ENCODE data around the gene FCAMR.

The FCAMR gene

DNA sequence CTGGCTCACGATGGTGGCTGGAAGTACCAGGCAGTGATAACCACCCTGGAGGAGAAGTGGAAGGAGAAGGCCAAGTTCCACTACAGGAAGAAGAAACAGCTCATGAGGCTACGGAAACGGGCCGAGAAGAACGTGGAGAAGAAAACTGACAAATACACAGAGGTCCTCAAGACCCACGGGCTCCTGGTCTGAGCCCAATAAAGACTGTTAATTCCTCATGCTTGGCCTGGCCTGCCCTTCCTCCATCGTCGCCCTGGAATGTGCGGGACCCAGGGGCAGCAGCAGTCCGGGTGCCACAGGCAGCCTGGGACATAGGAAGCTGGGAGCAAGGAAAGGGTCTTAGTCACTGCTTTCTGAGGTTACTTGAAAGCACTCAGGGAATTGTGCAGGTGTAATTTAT lies 62.2 kb downstream of the FCAMR start:
- TF ChIP-seq, protein P1, sequence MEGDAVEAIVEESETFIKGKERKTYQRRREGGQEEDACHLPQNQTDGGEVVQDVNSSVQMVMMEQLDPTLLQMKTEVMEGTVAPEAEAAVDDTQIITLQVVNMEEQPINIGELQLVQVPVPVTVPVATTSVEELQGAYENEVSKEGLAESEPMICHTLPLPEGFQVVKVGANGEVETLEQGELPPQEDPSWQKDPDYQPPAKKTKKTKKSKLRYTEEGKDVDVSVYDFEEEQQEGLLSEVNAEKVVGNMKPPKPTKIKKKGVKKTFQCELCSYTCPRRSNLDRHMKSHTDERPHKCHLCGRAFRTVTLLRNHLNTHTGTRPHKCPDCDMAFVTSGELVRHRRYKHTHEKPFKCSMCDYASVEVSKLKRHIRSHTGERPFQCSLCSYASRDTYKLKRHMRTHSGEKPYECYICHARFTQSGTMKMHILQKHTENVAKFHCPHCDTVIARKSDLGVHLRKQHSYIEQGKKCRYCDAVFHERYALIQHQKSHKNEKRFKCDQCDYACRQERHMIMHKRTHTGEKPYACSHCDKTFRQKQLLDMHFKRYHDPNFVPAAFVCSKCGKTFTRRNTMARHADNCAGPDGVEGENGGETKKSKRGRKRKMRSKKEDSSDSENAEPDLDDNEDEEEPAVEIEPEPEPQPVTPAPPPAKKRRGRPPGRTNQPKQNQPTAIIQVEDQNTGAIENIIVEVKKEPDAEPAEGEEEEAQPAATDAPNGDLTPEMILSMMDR (conservative IDR thresholded peaks at IDR 0.05) = no peak
- TF ChIP-seq ZFX (IDR thresholded peaks at IDR 0.05) = no peak
- H3K27ac ChIP-seq = no peak overlapping the region

All from C4-2B (cell line).